DND-41 (cell line): Measurements from ENCODE around the gene CAPG.
A peak's percentile ranks its signal among the peaks of the same experiment; 100 is the strongest.

Experiments
- ATAC-seq: fragments of 200-7000 bp; cut with Tn5 transposase; 3 replicates; pipeline ENCODE4 v1.9.1; 2021; ENCODE audit warnings: low read depth; ENCODE audit not compliant: insufficient read depth
- DNase-seq: peaks from one replicate; pipeline ENCODE4 v3.0.0-alpha.2; 2020
- H2AFZ ChIP-seq: 2 replicates; pipeline ENCODE4 v1.6.0; 2012; ENCODE audit warnings: low read depth, low read length
- H3K27ac ChIP-seq: 2 replicates; pipeline ENCODE4 v1.5.1; 2012; ENCODE audit warnings: low read length, inconsistent platforms
- H3K27me3 ChIP-seq: fragments of 200-600 bp; sonication (generic); 2 replicates; pipeline ENCODE4 v1.6.0; 2012; ENCODE audit warnings: low read length, mild to moderate bottlenecking, inconsistent platforms; ENCODE audit not compliant: insufficient read depth, poor library complexity
- H3K36me3 ChIP-seq: 2 replicates; pipeline ENCODE4 v1.5.1; 2012; ENCODE audit warnings: low read length, inconsistent platforms; ENCODE audit not compliant: insufficient read depth
- H3K4me1 ChIP-seq: 2 replicates; pipeline ENCODE4 v1.5.1; 2012; ENCODE audit warnings: mild to moderate bottlenecking, low read length; ENCODE audit not compliant: insufficient read depth
- H3K4me2 ChIP-seq: 2 replicates; pipeline ENCODE4 v1.6.0; 2012; ENCODE audit warnings: mild to moderate bottlenecking, moderate library complexity, low read length, inconsistent platforms; ENCODE audit not compliant: insufficient read depth
- H3K4me3 ChIP-seq, 2 experiments: fragments of 200-600 bp in 1 of 2; shearing (Covaris generic) in 1 of 2; 2 replicates each; pipeline ENCODE4 v1.5.1; 2012 to 2016; ENCODE audit warnings: inconsistent platforms in 2 of 2, low read length in 2 of 2, mild to moderate bottlenecking in 2 of 2, low read depth in 1 of 2, moderate library complexity in 1 of 2
- H3K79me2 ChIP-seq: 2 replicates; pipeline ENCODE4 v1.6.0; 2012; ENCODE audit warnings: low read length, inconsistent platforms; ENCODE audit not compliant: insufficient read depth
- H3K9ac ChIP-seq: 2 replicates; pipeline ENCODE4 v1.6.0; 2012; ENCODE audit warnings: low read depth, mild to moderate bottlenecking, inconsistent platforms, low read length, moderate library complexity
- H3K9me3 ChIP-seq: 2 replicates; pipeline ENCODE4 v1.5.1; 2012; ENCODE audit warnings: low read length, moderate library complexity, mild to moderate bottlenecking, inconsistent platforms; ENCODE audit not compliant: insufficient read depth, severe bottlenecking
- H4K20me1 ChIP-seq: 2 replicates; pipeline ENCODE4 v1.6.0; 2012; ENCODE audit warnings: low read length; ENCODE audit not compliant: insufficient read depth
- CTCF ChIP-seq: IDR thresholded peaks from 2 replicates; pipeline ENCODE4 v1.5.1; 2012; ENCODE audit warnings: borderline replicate concordance, low read length, moderate library complexity, mild to moderate bottlenecking; ENCODE audit not compliant: poor library complexity, severe bottlenecking; ENCODE audit errors: extremely low read depth
- EZH2 ChIP-seq: IDR thresholded peaks from 3 replicates; pipeline ENCODE4 v1.6.1; 2012; ENCODE audit warnings: borderline replicate concordance, low read depth, mild to moderate bottlenecking, moderate library complexity, low read length, inconsistent platforms; ENCODE audit not compliant: severe bottlenecking

The CAPG gene

GRCh38 chr2:85430752-85431569 lies 20.8 kb upstream of the CAPG start:
- H3K9ac ChIP-seq, result no peak overlapping the region
- no peak overlapping the region for H2AFZ ChIP-seq
- no peaks in the 10 kb centered on the region for H3K79me2 ChIP-seq
- H3K27ac ChIP-seq, result no peak overlapping the region
- no peak overlapping the region for H3K4me2 ChIP-seq
- TF ChIP-seq EZH2 (no peak), CTCF (no peak)
- DNase-seq (no peak), ATAC-seq (no peak)
- no peaks in the 10 kb centered on the region for H3K4me1 ChIP-seq
- H3K36me3 ChIP-seq, result no peaks in the 10 kb centered on the region
- no peaks in the 10 kb centered on the region for H3K9me3 ChIP-seq
- no peaks in the 10 kb centered on the region for H4K20me1 ChIP-seq
- H3K4me3 ChIP-seq, result no peak overlapping the region
- H3K27me3 ChIP-seq, result no peaks in the 10 kb centered on the region

- Histone ChIP-seq H3K4me3 (no peak overlapping the region), H3K9me3 (no peaks in the 10 kb centered on the region), H4K20me1 (no peaks in the 10 kb centered on the region), H3K79me2 (no peaks in the 10 kb centered on the region), H3K27me3 (no peaks in the 10 kb centered on the region), H3K27ac (no peak overlapping the region), H2AFZ (no peak overlapping the region), H3K4me2 (no peak overlapping the region), H3K9ac (no peak overlapping the region), H3K4me1 (no peaks in the 10 kb centered on the region), H3K36me3 (no peaks in the 10 kb centered on the region)
- ATAC-seq, result peak; percentile 18; the same call in 2 of the 3 replicates
- TF ChIP-seq EZH2 (no peak), CTCF (no peak)
- DNase-seq, result no peak
Observed at GRCh38 chr2:85429924-85430289, 19.7 kb upstream of the CAPG start.

GRCh38 chr2:85429213-85429923 lies 19.2 kb upstream of the CAPG start:
- no peak overlapping the region for H3K4me3 ChIP-seq
- ATAC-seq (peak; percentile 55), DNase-seq (no peak)
- H3K36me3 ChIP-seq, result no peaks in the 10 kb centered on the region
- no peak overlapping the region for H2AFZ ChIP-seq
- no peak for TF ChIP-seq CTCF
- no peak for TF ChIP-seq EZH2
- no peaks in the 10 kb centered on the region for H4K20me1 ChIP-seq
- no peak overlapping the region for H3K9ac ChIP-seq
- no peaks in the 10 kb centered on the region for H3K27me3 ChIP-seq
- no peaks in the 10 kb centered on the region for H3K79me2 ChIP-seq
- no peak overlapping the region for H3K4me2 ChIP-seq
- H3K27ac ChIP-seq, result no peak overlapping the region
- no peaks in the 10 kb centered on the region for H3K9me3 ChIP-seq
- no peaks in the 10 kb centered on the region for H3K4me1 ChIP-seq
